ENCODE data around the gene FAM171A1.

DNA sequence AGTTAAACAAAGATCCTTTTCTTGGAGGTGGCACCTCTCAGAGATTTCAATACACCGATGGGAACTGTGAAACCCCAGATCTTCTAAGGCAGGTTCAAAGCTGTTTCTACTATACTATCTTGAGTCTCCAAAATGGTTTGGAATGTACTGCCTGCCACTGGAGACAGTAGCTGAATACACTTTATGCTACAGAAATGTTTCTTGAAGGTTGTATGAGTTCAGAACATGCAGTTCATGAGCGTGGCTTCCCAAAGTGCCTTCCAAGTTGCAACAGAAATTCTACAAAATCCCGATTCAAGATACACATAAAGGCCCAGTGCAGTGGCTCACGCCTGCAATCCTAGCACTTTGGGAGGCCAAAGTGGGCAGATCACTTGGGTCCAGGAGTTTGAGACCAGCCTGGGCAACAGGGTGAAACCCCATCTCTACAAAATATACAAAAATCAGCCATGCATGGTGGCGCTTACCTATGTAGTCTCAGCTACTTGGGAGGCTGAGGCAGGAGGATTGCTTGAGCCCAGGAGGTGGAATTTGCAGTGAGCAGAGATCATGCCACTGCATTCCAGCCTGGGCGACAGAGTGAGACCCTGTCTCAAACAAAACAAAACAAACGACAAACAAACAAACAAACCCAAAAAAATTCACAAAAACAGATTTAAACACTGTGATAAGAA lies 36.3 kb downstream of the FAM171A1 start:
- TF ChIP-seq, protein P1, sequence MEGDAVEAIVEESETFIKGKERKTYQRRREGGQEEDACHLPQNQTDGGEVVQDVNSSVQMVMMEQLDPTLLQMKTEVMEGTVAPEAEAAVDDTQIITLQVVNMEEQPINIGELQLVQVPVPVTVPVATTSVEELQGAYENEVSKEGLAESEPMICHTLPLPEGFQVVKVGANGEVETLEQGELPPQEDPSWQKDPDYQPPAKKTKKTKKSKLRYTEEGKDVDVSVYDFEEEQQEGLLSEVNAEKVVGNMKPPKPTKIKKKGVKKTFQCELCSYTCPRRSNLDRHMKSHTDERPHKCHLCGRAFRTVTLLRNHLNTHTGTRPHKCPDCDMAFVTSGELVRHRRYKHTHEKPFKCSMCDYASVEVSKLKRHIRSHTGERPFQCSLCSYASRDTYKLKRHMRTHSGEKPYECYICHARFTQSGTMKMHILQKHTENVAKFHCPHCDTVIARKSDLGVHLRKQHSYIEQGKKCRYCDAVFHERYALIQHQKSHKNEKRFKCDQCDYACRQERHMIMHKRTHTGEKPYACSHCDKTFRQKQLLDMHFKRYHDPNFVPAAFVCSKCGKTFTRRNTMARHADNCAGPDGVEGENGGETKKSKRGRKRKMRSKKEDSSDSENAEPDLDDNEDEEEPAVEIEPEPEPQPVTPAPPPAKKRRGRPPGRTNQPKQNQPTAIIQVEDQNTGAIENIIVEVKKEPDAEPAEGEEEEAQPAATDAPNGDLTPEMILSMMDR (IDR thresholded peaks at IDR 0.05), result no peak
- TF ChIP-seq POLR2A (IDR thresholded peaks at IDR 0.05), result no peak
